Nephron (organoid): ENCODE measurements around the gene REN.

ENCODE experiments used
- H3K27ac Mint-ChIP-seq, 3 experiments: 2 replicates each; pipeline ENCODE4 v1.8.0; 2020; ENCODE audit warnings: mixed read lengths in 3 of 3, mild to moderate bottlenecking in 2 of 3, moderate library complexity in 1 of 3
- H3K27me3 Mint-ChIP-seq: 2 replicates; pipeline ENCODE4 v1.8.0; 2021; ENCODE audit warnings: low read depth, mild to moderate bottlenecking, moderate library complexity, mixed read lengths
- H3K36me3 Mint-ChIP-seq: 2 replicates; pipeline ENCODE4 v1.8.0; 2020; ENCODE audit warnings: low read depth, mixed read lengths
- H3K4me1 Mint-ChIP-seq: 2 replicates; pipeline ENCODE4 v1.8.0; 2020; ENCODE audit warnings: mixed read lengths
- H3K4me3 Mint-ChIP-seq, 3 experiments: 2 replicates each; pipeline ENCODE4 v1.8.0; 2020; ENCODE audit warnings: mild to moderate bottlenecking in 3 of 3, mixed read lengths in 3 of 3, moderate library complexity in 2 of 3
- H3K9me3 Mint-ChIP-seq: 2 replicates; pipeline ENCODE4 v1.8.0; 2020; ENCODE audit warnings: mixed read lengths
- TF ChIP-seq, protein P1 (sequence below), 3 experiments: fragments of 200-600 bp; sonication (generic); IDR thresholded peaks; one replicate each; pipeline ENCODE4 v1.5.0; 2021; ENCODE audit warnings: antibody characterized with exemption in 3 of 3; ENCODE audit not compliant: unreplicated experiment in 3 of 3

Gene REN

DNA sequence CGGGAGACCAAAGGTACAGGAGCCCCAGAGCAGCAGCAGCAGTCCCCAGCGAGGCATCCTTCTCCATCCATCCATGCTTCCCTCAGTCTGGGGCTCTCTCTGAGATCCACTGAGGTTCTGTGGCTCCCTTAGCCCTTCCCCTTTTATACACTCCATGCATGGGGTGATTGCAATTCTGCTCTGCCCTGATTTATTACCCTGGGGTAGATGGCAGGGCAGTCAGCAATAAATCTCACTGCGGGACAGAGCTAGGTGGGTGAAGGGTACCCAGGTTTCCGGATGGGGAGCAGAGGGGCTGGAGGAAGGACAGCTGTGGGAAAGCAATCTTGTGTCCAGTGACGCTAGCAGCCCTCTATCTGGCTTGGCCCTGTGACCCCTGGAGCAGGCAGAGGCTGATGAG, at the start of gene REN:
TSS of gene REN (minus strand) at position 119 of the 400 bp plus-strand sequence. CDS start at position 75, 44 bp downstream.
- TF ChIP-seq, protein P1, sequence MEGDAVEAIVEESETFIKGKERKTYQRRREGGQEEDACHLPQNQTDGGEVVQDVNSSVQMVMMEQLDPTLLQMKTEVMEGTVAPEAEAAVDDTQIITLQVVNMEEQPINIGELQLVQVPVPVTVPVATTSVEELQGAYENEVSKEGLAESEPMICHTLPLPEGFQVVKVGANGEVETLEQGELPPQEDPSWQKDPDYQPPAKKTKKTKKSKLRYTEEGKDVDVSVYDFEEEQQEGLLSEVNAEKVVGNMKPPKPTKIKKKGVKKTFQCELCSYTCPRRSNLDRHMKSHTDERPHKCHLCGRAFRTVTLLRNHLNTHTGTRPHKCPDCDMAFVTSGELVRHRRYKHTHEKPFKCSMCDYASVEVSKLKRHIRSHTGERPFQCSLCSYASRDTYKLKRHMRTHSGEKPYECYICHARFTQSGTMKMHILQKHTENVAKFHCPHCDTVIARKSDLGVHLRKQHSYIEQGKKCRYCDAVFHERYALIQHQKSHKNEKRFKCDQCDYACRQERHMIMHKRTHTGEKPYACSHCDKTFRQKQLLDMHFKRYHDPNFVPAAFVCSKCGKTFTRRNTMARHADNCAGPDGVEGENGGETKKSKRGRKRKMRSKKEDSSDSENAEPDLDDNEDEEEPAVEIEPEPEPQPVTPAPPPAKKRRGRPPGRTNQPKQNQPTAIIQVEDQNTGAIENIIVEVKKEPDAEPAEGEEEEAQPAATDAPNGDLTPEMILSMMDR (IDR thresholded peaks at IDR 0.05; ENCODE audit: unreplicated experiment in 3 of 3), result no peak
- no peaks in the 10 kb centered on the region for H3K4me1 Mint-ChIP-seq
- H3K27ac Mint-ChIP-seq, result no peak within 1 kb of the TSS
- H3K9me3 Mint-ChIP-seq, result peaks cover 3% of the 10 kb centered on the region
- H3K27me3 Mint-ChIP-seq, result peaks cover 10% of the 10 kb centered on the region
- H3K36me3 Mint-ChIP-seq, result no peaks in the 10 kb centered on the region
- no peak within 1 kb of the TSS for H3K4me3 Mint-ChIP-seq

DNA sequence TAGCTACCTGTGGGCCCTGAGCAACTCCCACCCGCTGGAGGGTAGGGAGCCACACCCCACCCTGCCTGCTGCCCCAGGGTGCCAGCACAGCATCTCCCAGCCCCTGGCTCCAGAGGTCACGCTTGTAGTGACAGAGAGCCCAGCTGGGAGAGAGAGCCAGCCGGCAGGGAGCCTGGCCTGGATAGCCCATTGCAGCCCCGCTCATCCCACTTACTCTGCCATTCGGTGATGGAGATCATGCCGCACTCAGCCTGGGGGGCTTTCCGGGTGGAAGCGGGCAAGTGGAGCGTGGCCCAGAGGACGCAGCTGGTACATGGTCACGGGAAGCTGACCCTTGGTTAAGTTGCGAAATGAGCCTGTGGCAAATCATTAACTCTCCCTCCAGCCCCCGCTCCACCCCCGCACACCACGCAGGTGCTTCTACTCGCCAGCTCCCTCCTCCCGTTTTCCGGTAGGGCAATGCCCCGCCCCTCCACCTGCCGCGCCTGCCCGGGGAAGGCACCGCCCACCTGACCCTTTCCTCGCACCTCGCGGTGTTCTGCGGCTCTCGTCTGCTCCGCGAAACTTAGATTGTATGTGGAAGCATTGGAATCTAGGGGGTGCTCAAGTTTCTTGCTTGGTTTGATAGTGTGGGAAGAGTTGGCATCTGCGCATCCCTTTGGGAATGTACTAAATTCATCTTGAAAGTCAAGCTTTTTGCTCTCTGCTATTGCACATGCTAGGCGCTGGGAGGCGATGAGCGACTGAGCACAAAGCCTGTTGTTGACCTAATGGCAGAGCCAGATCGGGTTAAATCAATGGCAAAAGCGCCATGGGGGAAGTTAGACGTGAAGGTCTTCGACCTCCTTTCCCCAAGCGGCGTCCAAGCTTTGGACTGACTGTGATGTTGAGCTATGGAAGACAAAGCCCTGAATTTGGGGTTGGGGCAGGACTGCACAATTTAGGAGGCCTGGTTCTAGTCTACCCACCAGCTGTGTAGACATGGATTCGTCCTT, 47.8 kb upstream of the REN start, which contains the start of gene GOLT1A:
TSS of gene GOLT1A (minus strand) at position 321 of the 995 bp plus-strand sequence. CDS start at position 239, 82 bp downstream.
- H3K27ac Mint-ChIP-seq, result peak within 1 kb of the TSS in 2 of 3 experiments; percentile 9 to 32
- H3K4me3 Mint-ChIP-seq, result peak within 1 kb of the TSS; percentile 29 to 60 (median 38)
- peaks cover 6% of the 10 kb centered on the region for H3K4me1 Mint-ChIP-seq
- no peaks in the 10 kb centered on the region for H3K36me3 Mint-ChIP-seq
- TF ChIP-seq, protein P1 (IDR thresholded peaks at IDR 0.05; ENCODE audit: unreplicated experiment in 3 of 3), result peak; percentile 64 to 69 (median 67)
- peaks cover 14% of the 10 kb centered on the region for H3K27me3 Mint-ChIP-seq
- no peaks in the 10 kb centered on the region for H3K9me3 Mint-ChIP-seq

DNA sequence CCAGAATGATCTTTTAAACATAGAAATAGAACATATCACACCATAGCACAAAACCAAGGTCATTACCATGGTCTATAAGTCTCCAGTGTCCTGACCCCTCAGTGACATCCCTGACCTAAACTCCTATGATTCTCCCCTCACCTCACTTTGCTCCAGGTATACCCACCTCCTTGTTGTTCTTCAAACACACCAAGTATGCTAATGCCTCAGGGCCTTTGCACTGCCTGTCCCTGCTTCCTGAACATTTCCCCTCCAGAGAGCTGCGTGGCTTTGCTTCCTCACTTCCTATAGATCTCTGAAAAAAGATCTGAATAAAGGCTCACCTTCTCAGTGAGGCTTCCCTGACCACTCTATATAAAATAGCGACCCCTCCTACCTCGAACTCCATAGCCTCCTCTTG, 46.6 kb upstream of the REN start:
- H3K9me3 Mint-ChIP-seq, result no peaks in the 10 kb centered on the region
- H3K4me3 Mint-ChIP-seq, result no peak overlapping the region
- peaks cover 19% of the 10 kb centered on the region for H3K27me3 Mint-ChIP-seq
- TF ChIP-seq, protein P1 (IDR thresholded peaks at IDR 0.05; ENCODE audit: unreplicated experiment in 3 of 3), result no peak
- H3K4me1 Mint-ChIP-seq, result peaks cover 6% of the 10 kb centered on the region
- H3K27ac Mint-ChIP-seq, result no peak overlapping the region
- H3K36me3 Mint-ChIP-seq, result no peaks in the 10 kb centered on the region

DNA sequence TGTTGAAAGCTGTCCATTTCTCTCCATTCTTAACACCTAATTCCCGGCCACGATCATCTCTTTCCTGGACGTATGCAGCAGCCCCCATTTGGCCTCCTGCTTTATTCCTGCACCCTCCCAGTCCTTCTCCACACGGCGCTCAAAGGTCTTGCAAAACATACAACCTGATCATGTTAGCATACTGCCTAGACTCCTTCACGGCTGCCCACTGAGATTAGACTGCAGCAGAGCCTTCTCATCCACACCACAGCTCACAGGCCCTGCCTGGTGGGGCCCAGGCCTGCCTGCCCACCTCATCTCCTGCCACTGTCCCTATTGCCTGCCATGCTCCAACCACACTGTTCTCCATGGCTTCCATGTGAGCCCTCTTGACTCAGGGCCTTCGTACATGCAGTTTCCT, 44.9 kb upstream of the REN start:
- no peak overlapping the region for H3K4me3 Mint-ChIP-seq
- H3K27me3 Mint-ChIP-seq, result peaks cover 25% of the 10 kb centered on the region
- peaks cover 15% of the 10 kb centered on the region for H3K4me1 Mint-ChIP-seq
- no peak overlapping the region for H3K27ac Mint-ChIP-seq
- no peaks in the 10 kb centered on the region for H3K9me3 Mint-ChIP-seq
- no peaks in the 10 kb centered on the region for H3K36me3 Mint-ChIP-seq
- TF ChIP-seq, protein P1 (IDR thresholded peaks at IDR 0.05; ENCODE audit: unreplicated experiment in 3 of 3), result no peak

DNA sequence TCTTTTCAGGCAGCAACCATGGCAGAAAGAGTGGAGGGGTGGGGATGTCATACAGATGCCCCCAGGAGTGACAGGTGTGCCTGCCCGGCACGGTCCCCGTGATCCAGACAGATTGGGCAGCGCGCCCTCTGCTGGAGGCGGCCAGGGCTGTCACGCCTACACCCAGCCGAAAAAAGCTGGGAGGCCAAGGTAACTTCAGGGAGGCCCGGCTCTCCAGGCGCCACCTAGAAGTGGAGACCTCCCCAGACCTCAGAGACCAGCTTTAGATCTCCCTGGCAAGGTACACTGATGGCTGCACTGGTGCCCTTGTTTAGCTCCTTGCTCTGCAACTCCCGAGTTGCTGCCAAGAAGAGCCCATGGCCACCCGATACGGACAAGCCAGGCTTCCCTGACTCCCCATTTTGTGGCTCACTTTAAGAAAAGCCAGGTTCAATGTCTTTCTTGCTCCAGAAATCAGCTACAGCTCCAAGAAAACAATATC, 41.0 kb upstream of the REN start:
- Mint-ChIP-seq H3K27ac (no peak overlapping the region), H3K4me3 (no peak overlapping the region), H3K9me3 (no peaks in the 10 kb centered on the region), H3K36me3 (no peaks in the 10 kb centered on the region), H3K27me3 (peaks cover 39% of the 10 kb centered on the region), H3K4me1 (peaks cover 10% of the 10 kb centered on the region)
- TF ChIP-seq, protein P1 (IDR thresholded peaks at IDR 0.05; ENCODE audit: unreplicated experiment in 3 of 3), result peak; percentile 85 to 93 (median 90)
